ENCODE measurements around the gene ACTR10. TPM values are rescaled to one million over a fixed set of nuclear protein-coding genes. Genes with fewer than 3 reads are reported as not detected.

Gene ACTR10
- total and polyA plus RNA-seq, 9 of the 15 experiments (the other 6 are each of a cell fraction or from before 2014, with no cell fraction given) = 22.0 to 66.1 (median 34.1) TPM

DNA sequence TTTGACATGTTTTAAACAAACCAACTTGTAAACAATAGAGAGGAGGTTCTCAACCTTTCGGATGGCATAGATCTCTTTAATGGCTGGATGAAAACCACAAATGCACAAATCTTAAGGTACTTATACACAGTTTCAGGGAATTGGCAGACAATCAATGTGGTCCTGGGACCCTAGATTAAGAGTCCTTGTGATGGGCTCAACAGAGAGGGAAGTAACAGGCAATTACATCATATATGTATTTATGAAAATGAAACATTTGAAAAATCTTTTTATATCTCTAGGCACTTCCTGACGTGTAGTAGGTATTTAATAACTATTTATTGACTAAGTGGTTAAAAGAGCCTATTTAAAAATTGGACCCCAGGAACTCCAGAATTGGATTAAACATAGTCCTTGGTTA, 897 bp downstream of the ACTR10 start (continued):
- TF ChIP-seq, protein P1, sequence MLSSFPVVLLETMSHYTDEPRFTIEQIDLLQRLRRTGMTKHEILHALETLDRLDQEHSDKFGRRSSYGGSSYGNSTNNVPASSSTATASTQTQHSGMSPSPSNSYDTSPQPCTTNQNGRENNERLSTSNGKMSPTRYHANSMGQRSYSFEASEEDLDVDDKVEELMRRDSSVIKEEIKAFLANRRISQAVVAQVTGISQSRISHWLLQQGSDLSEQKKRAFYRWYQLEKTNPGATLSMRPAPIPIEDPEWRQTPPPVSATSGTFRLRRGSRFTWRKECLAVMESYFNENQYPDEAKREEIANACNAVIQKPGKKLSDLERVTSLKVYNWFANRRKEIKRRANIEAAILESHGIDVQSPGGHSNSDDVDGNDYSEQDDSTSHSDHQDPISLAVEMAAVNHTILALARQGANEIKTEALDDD (IDR thresholded peaks at IDR 0.05) = no peak
- TF ChIP-seq NFE2L1 (tag; IDR thresholded peaks at IDR 0.05; ENCODE audit: borderline replicate concordance, low read depth) (no peak), NR2C2 (CRISPR knock-in tag; IDR thresholded peaks at IDR 0.05) (no peak), NR2C2 (tag; IDR thresholded peaks at IDR 0.05) (no peak), HIVEP1 (CRISPR knock-in tag; IDR thresholded peaks at IDR 0.05) (no peak), CBFB (CRISPR knock-in tag; IDR thresholded peaks at IDR 0.05) (no peak)
- TF ChIP-seq, protein P2, sequence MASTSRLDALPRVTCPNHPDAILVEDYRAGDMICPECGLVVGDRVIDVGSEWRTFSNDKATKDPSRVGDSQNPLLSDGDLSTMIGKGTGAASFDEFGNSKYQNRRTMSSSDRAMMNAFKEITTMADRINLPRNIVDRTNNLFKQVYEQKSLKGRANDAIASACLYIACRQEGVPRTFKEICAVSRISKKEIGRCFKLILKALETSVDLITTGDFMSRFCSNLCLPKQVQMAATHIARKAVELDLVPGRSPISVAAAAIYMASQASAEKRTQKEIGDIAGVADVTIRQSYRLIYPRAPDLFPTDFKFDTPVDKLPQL (IDR thresholded peaks at IDR 0.05; ENCODE audit: extremely low read depth, insufficient read length) = no peak
- TF ChIP-seq, protein P3, sequence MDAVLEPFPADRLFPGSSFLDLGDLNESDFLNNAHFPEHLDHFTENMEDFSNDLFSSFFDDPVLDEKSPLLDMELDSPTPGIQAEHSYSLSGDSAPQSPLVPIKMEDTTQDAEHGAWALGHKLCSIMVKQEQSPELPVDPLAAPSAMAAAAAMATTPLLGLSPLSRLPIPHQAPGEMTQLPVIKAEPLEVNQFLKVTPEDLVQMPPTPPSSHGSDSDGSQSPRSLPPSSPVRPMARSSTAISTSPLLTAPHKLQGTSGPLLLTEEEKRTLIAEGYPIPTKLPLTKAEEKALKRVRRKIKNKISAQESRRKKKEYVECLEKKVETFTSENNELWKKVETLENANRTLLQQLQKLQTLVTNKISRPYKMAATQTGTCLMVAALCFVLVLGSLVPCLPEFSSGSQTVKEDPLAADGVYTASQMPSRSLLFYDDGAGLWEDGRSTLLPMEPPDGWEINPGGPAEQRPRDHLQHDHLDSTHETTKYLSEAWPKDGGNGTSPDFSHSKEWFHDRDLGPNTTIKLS (IDR thresholded peaks at IDR 0.05; ENCODE audit: borderline replicate concordance, low read depth) = no peak

DNA sequence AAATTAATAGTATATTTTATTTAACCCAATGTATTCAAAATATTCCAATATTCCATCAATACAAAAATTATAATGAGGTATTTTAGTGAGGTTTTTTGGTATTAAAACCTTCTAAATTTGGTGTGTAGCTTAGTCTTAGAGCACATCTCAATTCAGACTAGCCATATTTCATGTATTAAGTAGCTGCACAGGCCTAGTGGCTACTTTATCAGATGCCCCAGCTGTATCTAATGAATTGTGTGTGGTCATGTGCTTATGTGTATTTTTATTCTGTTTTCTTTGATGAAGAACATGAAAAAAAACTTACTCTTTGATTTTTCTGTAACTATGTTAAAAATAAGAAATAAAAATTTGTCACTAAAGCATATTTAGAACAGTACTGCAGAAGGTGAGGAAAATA, 13.2 kb downstream of the ACTR10 start:
- peaks cover 0 to 2% of the 10 kb centered on the region in 2 experiments; a peak in 2 of 5 replicates for H3K4me1 ChIP-seq (replicated peaks in 1 of 2; ENCODE audit: control insufficient read depth in 2 of 2, insufficient read depth in 2 of 2, low read length in 2 of 2)
- no peaks in the 10 kb centered on the region for H4K20me1 ChIP-seq (replicated peaks; ENCODE audit: control insufficient read depth, insufficient read depth, low read length)
- intact Hi-C loops (cut with micrococcal nuclease) (no loop called here), in situ Hi-C loops (cut with MboI) (no loop called here)
- ChIA-PET CTCF (ENCODE audit: low intra/inter-chr PET ratio) (no interaction called here), POLR2A (interaction anchor here (1.6 kb wide), 1 partner anchor 26 kb away, joined by 3 read pairs; no protein-coding TSS in a partner anchor)
- no peaks in the 10 kb centered on the region for H3K9me3 ChIP-seq (replicated peaks; ENCODE audit: control insufficient read depth, insufficient read depth, low read depth, low read length)
- BruUV-seq (replicated peaks) = no TSS peak
- H3K27ac ChIP-seq (ENCODE audit: extremely low read depth, low read depth, low read length) = no peak overlapping the region
- ATAC-seq = no peak
- DNase-seq (ENCODE audit: extremely low read depth in 1 of 4, low spot score in 3 of 4) = no peak
- no peak overlapping the region for H3K9ac ChIP-seq (ENCODE audit: insufficient read depth in 1 of 2, low read depth in 2 of 2, low read length in 2 of 2)
- no peaks in the 10 kb centered on the region for H3K27me3 ChIP-seq (ENCODE audit: control insufficient read depth in 2 of 2, insufficient read depth in 2 of 2, low read length in 2 of 2)
- no peak for FAIRE-seq
- no peak overlapping the region for H3K4me3 ChIP-seq
- no peaks in the 10 kb centered on the region for H3K79me2 ChIP-seq (ENCODE audit: control insufficient read depth, insufficient read depth, low read length)
- TF ChIP-seq PHF8 (IDR thresholded peaks at IDR 0.05; ENCODE audit: borderline replicate concordance, low read length) (no peak), KDM4B (IDR thresholded peaks at IDR 0.05; ENCODE audit: borderline replicate concordance in 2 of 2, low read depth in 1 of 2) (no peak), IFI16 (CRISPR knock-in tag; IDR thresholded peaks at IDR 0.05) (no peak), NR2C1 (IDR thresholded peaks at IDR 0.05) (no peak), NR2C1 (tag; IDR thresholded peaks at IDR 0.05) (no peak), DDX20 (tag; IDR thresholded peaks at IDR 0.05; ENCODE audit: low read depth) (no peak), BRF1 (IDR thresholded peaks at IDR 0.05; ENCODE audit: borderline replicate concordance, extremely low read depth, insufficient read length) (no peak), ZNF253 (CRISPR knock-in tag; conservative IDR thresholded peaks at IDR 0.05) (no peak), PHB2 (IDR thresholded peaks at IDR 0.05; ENCODE audit: low read depth) (no peak)
- TF ChIP-seq, protein P4, sequence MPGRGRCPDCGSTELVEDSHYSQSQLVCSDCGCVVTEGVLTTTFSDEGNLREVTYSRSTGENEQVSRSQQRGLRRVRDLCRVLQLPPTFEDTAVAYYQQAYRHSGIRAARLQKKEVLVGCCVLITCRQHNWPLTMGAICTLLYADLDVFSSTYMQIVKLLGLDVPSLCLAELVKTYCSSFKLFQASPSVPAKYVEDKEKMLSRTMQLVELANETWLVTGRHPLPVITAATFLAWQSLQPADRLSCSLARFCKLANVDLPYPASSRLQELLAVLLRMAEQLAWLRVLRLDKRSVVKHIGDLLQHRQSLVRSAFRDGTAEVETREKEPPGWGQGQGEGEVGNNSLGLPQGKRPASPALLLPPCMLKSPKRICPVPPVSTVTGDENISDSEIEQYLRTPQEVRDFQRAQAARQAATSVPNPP (IDR thresholded peaks at IDR 0.05; ENCODE audit: borderline replicate concordance, insufficient read depth, insufficient read length) = no peak
- H2AFZ ChIP-seq (ENCODE audit: low read depth, low read length) = no peak overlapping the region
- H3K36me3 ChIP-seq (ENCODE audit: control insufficient read depth, insufficient read depth, low read length) = peaks cover 51% of the 10 kb centered on the region
- H3K4me2 ChIP-seq (ENCODE audit: insufficient read depth, low read length) = no peak overlapping the region
- H3K9me1 ChIP-seq (ENCODE audit: control insufficient read depth, insufficient read depth, low read length) = no peaks in the 10 kb centered on the region
